GM23338 (cell line): ENCODE measurements around the gene PTPN5. TPM values are rescaled to one million over a fixed set of nuclear protein-coding genes. Genes with fewer than 3 reads are reported as not detected.
A peak's percentile ranks its signal among the peaks of the same experiment; 100 is the strongest.

Experiments used
- ATAC-seq: fragments of 200-7000 bp; cut with Tn5 transposase; 3 replicates; pipeline ENCODE4 v1.9.1; 2020
- DNase-seq: peaks from one replicate; pipeline ENCODE4 v3.0.0-alpha.2; 2015; ENCODE audit warnings: low spot score
- H2AFZ ChIP-seq: fragments of 200-600 bp; sonication (generic); 2 replicates; pipeline ENCODE4 v1.8.0; 2016; ENCODE audit warnings: antibody characterized with exemption, mild to moderate bottlenecking, moderate library complexity
- H3F3A ChIP-seq: fragments of 200-600 bp; sonication (generic); replicated peaks from 2 replicates; pipeline ENCODE4 v1.8.0; 2017; ENCODE audit warnings: antibody characterized with exemption, mixed run types, low read depth
- H3K27ac ChIP-seq: fragments of 200-600 bp; sonication (generic); 2 replicates; pipeline ENCODE4 v1.6.1; 2016; ENCODE audit warnings: low read depth
- H3K27me3 ChIP-seq: fragments of 200-600 bp; sonication (generic); 2 replicates; pipeline ENCODE4 v1.8.0; 2016; ENCODE audit warnings: mild to moderate bottlenecking, mixed run types, moderate library complexity; ENCODE audit not compliant: insufficient read depth
- H3K36me3 ChIP-seq: fragments of 200-600 bp; sonication (generic); 2 replicates; pipeline ENCODE4 v1.8.0; 2016; ENCODE audit warnings: mild to moderate bottlenecking; ENCODE audit not compliant: insufficient read depth
- H3K4me1 ChIP-seq: fragments of 200-600 bp; sonication (generic); 2 replicates; pipeline ENCODE4 v1.8.0; 2016; ENCODE audit warnings: mild to moderate bottlenecking, moderate library complexity; ENCODE audit not compliant: insufficient read depth
- H3K4me2 ChIP-seq: fragments of 200-600 bp; sonication (generic); 2 replicates; pipeline ENCODE4 v1.7.1; 2017; ENCODE audit warnings: mixed run types
- H3K4me3 ChIP-seq: fragments of 200-600 bp; sonication (generic); 2 replicates; pipeline ENCODE4 v1.6.1; 2016; ENCODE audit warnings: mixed run types
- H3K79me2 ChIP-seq: fragments of 200-600 bp; sonication (generic); replicated peaks from 2 replicates; pipeline ENCODE4 v1.8.0; 2017; ENCODE audit warnings: mild to moderate bottlenecking; ENCODE audit not compliant: insufficient read depth
- H3K9me2 ChIP-seq: fragments of 200-600 bp; sonication (generic); 2 replicates; pipeline ENCODE4 v1.8.0; 2017; ENCODE audit not compliant: insufficient read depth
- H4K20me1 ChIP-seq: fragments of 200-600 bp; sonication (generic); replicated peaks from 2 replicates; pipeline ENCODE4 v1.8.0; 2017; ENCODE audit warnings: mild to moderate bottlenecking; ENCODE audit not compliant: insufficient read depth
- H3K27ac Mint-ChIP-seq: 2 replicates; pipeline ENCODE4 v1.8.0; 2020; ENCODE audit warnings: inconsistent platforms, mild to moderate bottlenecking, moderate library complexity, mixed read lengths
- H3K27me3 Mint-ChIP-seq: 3 replicates; pipeline ENCODE4 v1.8.0; 2022; ENCODE audit warnings: low read depth, mild to moderate bottlenecking, moderate library complexity, mixed read lengths, inconsistent platforms; ENCODE audit not compliant: insufficient read depth, poor library complexity
- H3K36me3 Mint-ChIP-seq: 3 replicates; pipeline ENCODE4 v1.8.0; 2021; ENCODE audit warnings: low read depth, mild to moderate bottlenecking, inconsistent platforms, moderate library complexity, mixed read lengths
- H3K4me1 Mint-ChIP-seq: 3 replicates; pipeline ENCODE4 v1.8.0; 2020; ENCODE audit warnings: mild to moderate bottlenecking, inconsistent platforms, mixed read lengths
- H3K4me3 Mint-ChIP-seq: 3 replicates; pipeline ENCODE4 v1.8.0; 2021; ENCODE audit warnings: moderate library complexity, mild to moderate bottlenecking, inconsistent platforms, mixed read lengths
- H3K9me3 Mint-ChIP-seq: 3 replicates; pipeline ENCODE4 v1.8.0; 2020; ENCODE audit warnings: moderate library complexity, mild to moderate bottlenecking, inconsistent platforms, mixed read lengths
- ETS1 ChIP-seq: IDR thresholded peaks from 2 replicates; pipeline ENCODE4 v1.6.1; 2016; ENCODE audit warnings: antibody characterized with exemption
- JUNB ChIP-seq: IDR thresholded peaks from one replicate; pipeline ENCODE4 v1.6.1; 2016; ENCODE audit warnings: antibody characterized with exemption; ENCODE audit not compliant: unreplicated experiment
- NANOG ChIP-seq: IDR thresholded peaks from 2 replicates; pipeline ENCODE4 v1.6.1; 2016; ENCODE audit warnings: antibody characterized with exemption, borderline replicate concordance
- POLR2AphosphoS5 ChIP-seq: IDR thresholded peaks from 2 replicates; pipeline ENCODE4 v1.6.1; 2016; ENCODE audit warnings: antibody characterized with exemption, low read depth
- STAT1 ChIP-seq: IDR thresholded peaks from one replicate; pipeline ENCODE4 v1.6.1; 2016; ENCODE audit warnings: antibody characterized with exemption; ENCODE audit not compliant: unreplicated experiment
- ZNF114 ChIP-seq: fragments of 250-450 bp; sonication (Bioruptor Pico); IDR thresholded peaks from 2 replicates; pipeline ENCODE4 v1.5.0; 2020; ENCODE audit warnings: mild to moderate bottlenecking, moderate library complexity
- ZNF331 ChIP-seq: fragments of 250-450 bp; sonication (Bioruptor Pico); IDR thresholded peaks from 2 replicates; pipeline ENCODE4 v1.5.0; 2020; ENCODE audit warnings: low read depth, mild to moderate bottlenecking, moderate library complexity
- ZNF462 ChIP-seq: fragments of 250-450 bp; sonication (Bioruptor Pico); IDR thresholded peaks from 2 replicates; pipeline ENCODE4 v1.5.0; 2020; ENCODE audit warnings: mild to moderate bottlenecking, moderate library complexity
- polyA plus RNA-seq: library from polyadenylated mRNA; unstranded; fragments of >200 nt; fragmentation: Nextera tagmentation; extraction: Ambion mirVana; gene quantifications from 2 replicates; pipeline ENCODE4 v1.2.1, GENCODE V29; 2016
- total RNA-seq: library from RNA; depleted of rRNA; stranded (reverse); fragments of >200 nt; shearing (Covaris generic); gene quantifications from 2 replicates; pipeline ENCODE4 v1.2.3, GENCODE V29; 2014

The PTPN5 gene
- total and polyA plus RNA-seq, 2 experiments from 2014 or later: 3.7 to 5.7 TPM

GRCh38 chr11:18774801-18775200, 16.8 kb downstream of the PTPN5 start (continued):
- TF ChIP-seq ZNF462 (no peak), ZNF114 (CRISPR knock-in tag) (no peak)

GRCh38 chr11:18773681-18774080, 17.9 kb downstream of the PTPN5 start:
- Mint-ChIP-seq H3K9me3 (no peaks in the 10 kb centered on the region; the same call in 2 of the 3 replicates), H3K27ac (no peak overlapping the region), H3K27me3 (peaks cover 14% of the 10 kb centered on the region), H3K36me3 (peaks cover 2% of the 10 kb centered on the region; the same call in 1 of the 3 replicates), H3K4me3 (no peak overlapping the region), H3K4me1 (peaks cover 46% of the 10 kb centered on the region)
- Histone ChIP-seq H3K27me3 (no peaks in the 10 kb centered on the region), H3K4me1 (peaks cover 27% of the 10 kb centered on the region), H3K36me3 (no peaks in the 10 kb centered on the region), H4K20me1 (no peaks in the 10 kb centered on the region), H3K4me3 (no peak overlapping the region), H2AFZ (no peak overlapping the region), H3K27ac (no peak overlapping the region), H3F3A (no peaks in the 10 kb centered on the region), H3K4me2 (peak overlapping the region; percentile 66; the same call in 1 of the 2 replicates), H3K79me2 (no peaks in the 10 kb centered on the region), H3K9me2 (no peaks in the 10 kb centered on the region)
- TF ChIP-seq NANOG (no peak), STAT1 (no peak), JUNB (no peak), ZNF331 (CRISPR knock-in tag) (no peak), ETS1 (no peak), POLR2AphosphoS5 (no peak)
- no peak for DNase-seq
- ATAC-seq: no peak
